GM12872 (cell line): ENCODE data around the gene MDM4.

ENCODE experiments used
- CTCF ChIP-seq: IDR thresholded peaks from 3 replicates; pipeline ENCODE4 v1.5.1; 2011; ENCODE audit warnings: low read depth, mild to moderate bottlenecking, low read length, moderate library complexity; ENCODE audit not compliant: insufficient read depth

Gene MDM4

GRCh38 chr1:204602871-204603542 lies 86.8 kb downstream of the MDM4 start:
- TF ChIP-seq CTCF, result no peak

GRCh38 chr1:204605791-204606190 lies 89.6 kb downstream of the MDM4 start:
- no peak for TF ChIP-seq CTCF
